Liver (tissue), 9 donors: ENCODE results near the gene ARHGAP10. TPM values are rescaled to one million over a fixed set of nuclear protein-coding genes. Genes with fewer than 3 reads are reported as not detected.

Experiments used
- DNase-seq: peaks from one replicate; pipeline ENCODE4 v3.0.0-alpha.2; 2017; ENCODE audit warnings: low spot score
- H3K27ac ChIP-seq, 2 donors: one replicate each; pipeline ENCODE4 v1.7.0; 2013; ENCODE audit warnings: inconsistent platforms in 2 of 2, low read length in 2 of 2, control low read depth in 1 of 2, low read depth in 1 of 2, mild to moderate bottlenecking in 1 of 2
- H3K27me3 ChIP-seq, 4 donors: one replicate each; pipeline versions ENCODE4 v1.6.1 to v1.7.0; 2013; ENCODE audit warnings: low read length in 3 of 4, inconsistent platforms in 1 of 4, mild to moderate bottlenecking in 1 of 4, moderate library complexity in 1 of 4; ENCODE audit not compliant: control insufficient read depth in 4 of 4, insufficient read depth in 4 of 4
- H3K36me3 ChIP-seq, 4 donors: one replicate each; pipeline versions ENCODE4 v1.6.1 to v1.7.0; 2013; ENCODE audit warnings: low read length in 3 of 4, mild to moderate bottlenecking in 3 of 4, low read depth in 1 of 4, moderate library complexity in 1 of 4; ENCODE audit not compliant: control insufficient read depth in 4 of 4, insufficient read depth in 3 of 4
- H3K4me1 ChIP-seq, 4 donors: one replicate each; pipeline versions ENCODE4 v1.6.1 to v1.7.0; 2013; ENCODE audit warnings: low read length in 3 of 4, mild to moderate bottlenecking in 3 of 4, moderate library complexity in 1 of 4; ENCODE audit not compliant: control insufficient read depth in 4 of 4, insufficient read depth in 4 of 4
- H3K4me3 ChIP-seq, 3 donors: one replicate each; pipeline versions ENCODE4 v1.6.1 to v1.7.0; 2013; ENCODE audit warnings: low read length in 3 of 3, control low read depth in 1 of 3, low read depth in 1 of 3, mild to moderate bottlenecking in 1 of 3
- H3K9ac ChIP-seq, 2 donors: one replicate each; pipeline ENCODE4 v1.7.0; 2013; ENCODE audit warnings: low read length in 2 of 2, mild to moderate bottlenecking in 2 of 2, moderate library complexity in 2 of 2, control low read depth in 1 of 2, low read depth in 1 of 2
- H3K9me3 ChIP-seq, 4 donors: one replicate each; pipeline versions ENCODE4 v1.6.1 to v1.7.0; 2013; ENCODE audit warnings: low read length in 3 of 4; ENCODE audit not compliant: control insufficient read depth in 4 of 4
- EGR1 ChIP-seq, 2 donors: IDR thresholded peaks; 2 replicates each; pipeline ENCODE4 v1.6.1; 2016 to 2018; ENCODE audit warnings: antibody characterized with exemption in 2 of 2, low read depth in 2 of 2
- FOXA1 ChIP-seq: IDR thresholded peaks from 2 replicates; pipeline ENCODE4 v1.6.1; 2016; ENCODE audit warnings: antibody characterized with exemption
- FOXA2 ChIP-seq: IDR thresholded peaks from 2 replicates; pipeline ENCODE4 v1.6.1; 2016; ENCODE audit warnings: antibody characterized with exemption
- GABPA ChIP-seq, 2 donors: IDR thresholded peaks in 1 of 2; conservative IDR thresholded peaks in 1 of 2; 2 replicates each; pipeline ENCODE4 v1.6.1; 2016; ENCODE audit warnings: antibody characterized with exemption in 2 of 2, mild to moderate bottlenecking in 1 of 2, moderate library complexity in 1 of 2
- HNF4A ChIP-seq, 2 donors: conservative IDR thresholded peaks; 2 replicates each; pipeline ENCODE4 v1.6.1; 2016; ENCODE audit warnings: antibody characterized with exemption in 2 of 2, mild to moderate bottlenecking in 2 of 2
- HNF4G ChIP-seq: IDR thresholded peaks from 2 replicates; pipeline ENCODE4 v1.6.1; 2016; ENCODE audit warnings: antibody characterized with exemption
- JUND ChIP-seq, 2 donors: IDR thresholded peaks; 2 replicates each; pipeline ENCODE4 v1.6.1; 2016; ENCODE audit warnings: antibody characterized with exemption in 2 of 2
- RAD21 ChIP-seq, 2 donors: IDR thresholded peaks; 2 replicates each; pipeline ENCODE4 v1.6.1; 2016; ENCODE audit warnings: antibody characterized with exemption in 2 of 2, mild to moderate bottlenecking in 2 of 2
- RXRA ChIP-seq, 2 donors: IDR thresholded peaks; 2 replicates each; pipeline ENCODE4 v1.6.1; 2017 to 2018; ENCODE audit warnings: antibody characterized with exemption in 2 of 2, mild to moderate bottlenecking in 1 of 2
- SP1 ChIP-seq: IDR thresholded peaks from 2 replicates; pipeline ENCODE4 v1.6.1; 2018; ENCODE audit warnings: antibody characterized with exemption, mild to moderate bottlenecking
- TAF1 ChIP-seq: conservative IDR thresholded peaks from 2 replicates; pipeline ENCODE4 v1.6.1; 2016; ENCODE audit warnings: antibody characterized with exemption, mild to moderate bottlenecking
- YY1 ChIP-seq: IDR thresholded peaks from 2 replicates; pipeline ENCODE4 v1.6.1; 2016; ENCODE audit warnings: antibody characterized with exemption, mild to moderate bottlenecking
- WGBS: extraction: QIAGEN DNeasy Blood & Tissue Kit; methylation state at CpG from one replicate; pipeline ENCODE4 v1.1.7; 2013; 5-methylcytosine and 5-hydroxymethylcytosine counted together
- polyA plus RNA-seq, 2 donors: library from polyadenylated mRNA; stranded (reverse) in 1 of 2; unstranded in 1 of 2; fragments of 200-250 nt in 1 of 2; fragments of >200 nt in 1 of 2; fragmentation: Nextera tagmentation in 1 of 2; extraction: Ambion mirVana in 1 of 2; gene quantifications; one replicate each; pipeline versions ENCODE4 v1.2.1 to v1.2.3, GENCODE V29; 2013 to 2015
- total RNA-seq, 2 donors: library from RNA; depleted of rRNA; stranded (reverse); fragments of >200 nt; gene quantifications; one replicate each; pipeline ENCODE4 v1.2.3, GENCODE V29; 2014
- TF ChIP-seq, protein P1 (sequence below): IDR thresholded peaks from 2 replicates; pipeline ENCODE4 v1.6.1; 2016; ENCODE audit warnings: antibody characterized with exemption
- TF ChIP-seq, protein P2 (sequence below): fragments of 150-350 bp; IDR thresholded peaks from 2 replicates; pipeline ENCODE4 v1.5.1; 2017; ENCODE audit warnings: improper control_type of control experiment, low read depth, low read length; ENCODE audit not compliant: missing input control
- TF ChIP-seq, protein P3 (sequence below): IDR thresholded peaks from 2 replicates; pipeline ENCODE4 v1.6.1; 2016; ENCODE audit warnings: antibody characterized with exemption
- TF ChIP-seq, protein P4 (sequence below): IDR thresholded peaks from 2 replicates; pipeline ENCODE4 v1.6.1; 2016; ENCODE audit warnings: antibody characterized with exemption, mild to moderate bottlenecking
- donor health status: healthy.
- donor health status: healthy.
- donor health status: healthy.
- donor health status: healthy.
- donor health status: healthy.

ARHGAP10 gene
- total and polyA plus RNA-seq, 4 donors = 1.5 to 13.0 (median 4.3) TPM

DNA sequence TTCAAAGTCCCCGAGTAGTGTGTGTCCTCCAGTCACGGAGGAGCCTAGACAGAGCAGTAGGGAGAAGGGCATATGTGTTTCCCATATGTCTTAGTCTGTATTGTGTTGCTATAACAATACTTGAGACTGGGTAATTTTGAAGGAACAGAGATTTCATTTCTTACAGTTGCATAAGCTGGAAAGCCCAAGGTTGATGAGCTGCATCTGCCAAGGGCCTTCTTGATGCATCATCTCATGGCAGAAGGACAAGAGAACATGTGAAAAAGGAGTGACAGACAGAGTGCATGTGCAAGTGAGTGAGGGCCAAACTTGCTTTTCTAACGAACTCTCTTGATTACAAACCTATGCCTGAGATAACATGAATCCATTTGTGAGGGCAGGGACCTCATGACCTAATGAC, 243.4 kb downstream of the ARHGAP10 start:
- TF ChIP-seq GABPA (IDR thresholded peaks at IDR 0.05 in 1 of 2, conservative IDR thresholded peaks at IDR 0.05 in 1 of 2) (no peak), RAD21 (IDR thresholded peaks at IDR 0.05) (no peak), HNF4G (no peak), EGR1 (IDR thresholded peaks at IDR 0.05; ENCODE audit: low read depth in 2 of 2) (no peak), SP1 (no peak), YY1 (no peak), JUND (IDR thresholded peaks at IDR 0.05) (no peak)
- TF ChIP-seq, protein P1, sequence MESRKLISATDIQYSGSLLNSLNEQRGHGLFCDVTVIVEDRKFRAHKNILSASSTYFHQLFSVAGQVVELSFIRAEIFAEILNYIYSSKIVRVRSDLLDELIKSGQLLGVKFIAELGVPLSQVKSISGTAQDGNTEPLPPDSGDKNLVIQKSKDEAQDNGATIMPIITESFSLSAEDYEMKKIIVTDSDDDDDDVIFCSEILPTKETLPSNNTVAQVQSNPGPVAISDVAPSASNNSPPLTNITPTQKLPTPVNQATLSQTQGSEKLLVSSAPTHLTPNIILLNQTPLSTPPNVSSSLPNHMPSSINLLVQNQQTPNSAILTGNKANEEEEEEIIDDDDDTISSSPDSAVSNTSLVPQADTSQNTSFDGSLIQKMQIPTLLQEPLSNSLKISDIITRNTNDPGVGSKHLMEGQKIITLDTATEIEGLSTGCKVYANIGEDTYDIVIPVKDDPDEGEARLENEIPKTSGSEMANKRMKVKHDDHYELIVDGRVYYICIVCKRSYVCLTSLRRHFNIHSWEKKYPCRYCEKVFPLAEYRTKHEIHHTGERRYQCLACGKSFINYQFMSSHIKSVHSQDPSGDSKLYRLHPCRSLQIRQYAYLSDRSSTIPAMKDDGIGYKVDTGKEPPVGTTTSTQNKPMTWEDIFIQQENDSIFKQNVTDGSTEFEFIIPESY = no peak
- TF ChIP-seq, protein P2, sequence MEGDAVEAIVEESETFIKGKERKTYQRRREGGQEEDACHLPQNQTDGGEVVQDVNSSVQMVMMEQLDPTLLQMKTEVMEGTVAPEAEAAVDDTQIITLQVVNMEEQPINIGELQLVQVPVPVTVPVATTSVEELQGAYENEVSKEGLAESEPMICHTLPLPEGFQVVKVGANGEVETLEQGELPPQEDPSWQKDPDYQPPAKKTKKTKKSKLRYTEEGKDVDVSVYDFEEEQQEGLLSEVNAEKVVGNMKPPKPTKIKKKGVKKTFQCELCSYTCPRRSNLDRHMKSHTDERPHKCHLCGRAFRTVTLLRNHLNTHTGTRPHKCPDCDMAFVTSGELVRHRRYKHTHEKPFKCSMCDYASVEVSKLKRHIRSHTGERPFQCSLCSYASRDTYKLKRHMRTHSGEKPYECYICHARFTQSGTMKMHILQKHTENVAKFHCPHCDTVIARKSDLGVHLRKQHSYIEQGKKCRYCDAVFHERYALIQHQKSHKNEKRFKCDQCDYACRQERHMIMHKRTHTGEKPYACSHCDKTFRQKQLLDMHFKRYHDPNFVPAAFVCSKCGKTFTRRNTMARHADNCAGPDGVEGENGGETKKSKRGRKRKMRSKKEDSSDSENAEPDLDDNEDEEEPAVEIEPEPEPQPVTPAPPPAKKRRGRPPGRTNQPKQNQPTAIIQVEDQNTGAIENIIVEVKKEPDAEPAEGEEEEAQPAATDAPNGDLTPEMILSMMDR = no peak
- Histone ChIP-seq H3K4me1 (no peaks in the 10 kb centered on the region), H3K27me3 (peaks cover 0 to 2% (median 0%) of the 10 kb centered on the region in 4 donors), H3K4me3 (no peak overlapping the region), H3K9ac (no peak overlapping the region), H3K36me3 (no peaks in the 10 kb centered on the region), H3K27ac (no peak overlapping the region), H3K9me3 (peaks cover 0 to 1% (median 0%) of the 10 kb centered on the region in 4 donors)
- 76% methylated on average over 3 of the region's 3 CpGs for WGBS
- no peak for DNase-seq

DNA sequence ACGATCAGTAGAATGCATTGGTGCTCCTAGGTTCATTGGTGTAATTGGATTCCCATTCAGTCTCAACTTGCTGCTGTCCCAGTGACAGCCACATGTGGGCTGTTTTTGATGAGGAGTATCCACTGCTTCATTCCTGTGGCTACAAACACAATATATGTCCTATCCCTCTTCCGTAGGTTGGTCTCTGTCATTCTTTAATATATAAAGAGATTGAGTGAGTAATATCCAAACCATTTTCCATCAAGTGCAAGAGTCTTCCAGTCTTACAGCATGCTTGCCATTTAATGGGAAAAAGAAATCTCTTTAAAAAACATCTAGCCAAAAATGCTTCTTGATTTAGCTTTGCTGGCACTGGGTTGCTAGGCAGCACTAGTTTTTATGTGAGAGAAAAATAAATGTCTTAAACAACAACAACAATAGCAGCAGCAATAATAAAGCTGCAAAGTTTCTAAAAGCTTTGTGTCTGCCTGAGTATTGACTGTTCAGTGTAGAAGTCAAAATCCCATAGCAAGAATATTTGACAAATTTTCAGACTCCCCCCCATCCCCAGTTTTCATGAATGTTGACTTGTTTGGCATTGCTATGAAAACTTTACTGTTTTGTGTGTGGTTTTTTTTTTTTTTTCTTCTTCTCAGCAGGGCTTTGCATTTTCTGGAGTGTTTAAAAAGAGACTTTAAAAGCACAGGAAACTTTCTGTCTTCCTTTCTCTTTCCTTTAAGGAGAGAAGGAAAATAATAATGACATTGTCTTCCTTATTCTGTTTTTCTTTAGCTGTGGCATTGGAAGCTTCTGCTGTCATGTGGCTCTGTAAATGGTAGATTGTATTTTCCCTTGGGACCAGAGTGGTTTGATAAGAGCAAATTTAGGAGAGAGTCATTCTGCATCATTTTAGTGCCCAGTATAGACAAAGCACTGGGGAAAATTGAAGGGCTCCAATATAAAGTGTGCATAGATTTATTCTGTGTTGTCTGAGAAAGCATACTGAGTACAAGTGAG, 244.3 kb downstream of the ARHGAP10 start:
- no peak for DNase-seq
- H3K4me1 ChIP-seq = no peaks in the 10 kb centered on the region
- no peak overlapping the region for H3K27ac ChIP-seq
- H3K9ac ChIP-seq = no peak overlapping the region
- H3K27me3 ChIP-seq = no peaks in the 10 kb centered on the region
- WGBS = 73% methylated on average over 2 of the region's 2 CpGs
- TF ChIP-seq HNF4G = no peak
- TF ChIP-seq HNF4A (conservative IDR thresholded peaks at IDR 0.05) = no peak
- TF ChIP-seq FOXA1 = no peak
- TF ChIP-seq, protein P3, sequence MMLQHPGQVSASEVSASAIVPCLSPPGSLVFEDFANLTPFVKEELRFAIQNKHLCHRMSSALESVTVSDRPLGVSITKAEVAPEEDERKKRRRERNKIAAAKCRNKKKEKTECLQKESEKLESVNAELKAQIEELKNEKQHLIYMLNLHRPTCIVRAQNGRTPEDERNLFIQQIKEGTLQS = no peak
- no peak for TF ChIP-seq YY1
- TF ChIP-seq, protein P4, sequence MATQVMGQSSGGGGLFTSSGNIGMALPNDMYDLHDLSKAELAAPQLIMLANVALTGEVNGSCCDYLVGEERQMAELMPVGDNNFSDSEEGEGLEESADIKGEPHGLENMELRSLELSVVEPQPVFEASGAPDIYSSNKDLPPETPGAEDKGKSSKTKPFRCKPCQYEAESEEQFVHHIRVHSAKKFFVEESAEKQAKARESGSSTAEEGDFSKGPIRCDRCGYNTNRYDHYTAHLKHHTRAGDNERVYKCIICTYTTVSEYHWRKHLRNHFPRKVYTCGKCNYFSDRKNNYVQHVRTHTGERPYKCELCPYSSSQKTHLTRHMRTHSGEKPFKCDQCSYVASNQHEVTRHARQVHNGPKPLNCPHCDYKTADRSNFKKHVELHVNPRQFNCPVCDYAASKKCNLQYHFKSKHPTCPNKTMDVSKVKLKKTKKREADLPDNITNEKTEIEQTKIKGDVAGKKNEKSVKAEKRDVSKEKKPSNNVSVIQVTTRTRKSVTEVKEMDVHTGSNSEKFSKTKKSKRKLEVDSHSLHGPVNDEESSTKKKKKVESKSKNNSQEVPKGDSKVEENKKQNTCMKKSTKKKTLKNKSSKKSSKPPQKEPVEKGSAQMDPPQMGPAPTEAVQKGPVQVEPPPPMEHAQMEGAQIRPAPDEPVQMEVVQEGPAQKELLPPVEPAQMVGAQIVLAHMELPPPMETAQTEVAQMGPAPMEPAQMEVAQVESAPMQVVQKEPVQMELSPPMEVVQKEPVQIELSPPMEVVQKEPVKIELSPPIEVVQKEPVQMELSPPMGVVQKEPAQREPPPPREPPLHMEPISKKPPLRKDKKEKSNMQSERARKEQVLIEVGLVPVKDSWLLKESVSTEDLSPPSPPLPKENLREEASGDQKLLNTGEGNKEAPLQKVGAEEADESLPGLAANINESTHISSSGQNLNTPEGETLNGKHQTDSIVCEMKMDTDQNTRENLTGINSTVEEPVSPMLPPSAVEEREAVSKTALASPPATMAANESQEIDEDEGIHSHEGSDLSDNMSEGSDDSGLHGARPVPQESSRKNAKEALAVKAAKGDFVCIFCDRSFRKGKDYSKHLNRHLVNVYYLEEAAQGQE = no peak
- TF ChIP-seq SP1 = no peak
- TF ChIP-seq RXRA (IDR thresholded peaks at IDR 0.05) = no peak
- no peak for TF ChIP-seq FOXA2
- TF ChIP-seq, protein P2 = no peak
- no peak for TF ChIP-seq GABPA (IDR thresholded peaks at IDR 0.05 in 1 of 2, conservative IDR thresholded peaks at IDR 0.05 in 1 of 2)
- TF ChIP-seq TAF1 = no peak
- no peak overlapping the region for H3K4me3 ChIP-seq
- no peaks in the 10 kb centered on the region for H3K36me3 ChIP-seq
- peaks cover 0 to 1% (median 0%) of the 10 kb centered on the region in 4 donors for H3K9me3 ChIP-seq
